Measurements from ENCODE around the gene INTS6. TPM values are rescaled to one million over a fixed set of nuclear protein-coding genes. Genes with fewer than 3 reads are reported as not detected.

INTS6 gene
- total and polyA plus RNA-seq, 2 of the 4 experiments (the other 2 are of a cell fraction): 12.9 to 42.3 TPM

GRCh38 chr13:51361106-51361505 lies 91.7 kb downstream of the INTS6 start:
- no peak overlapping the region for H3K18ac ChIP-seq (ENCODE audit: low read depth, low read length)
- no peak overlapping the region for H3K9ac ChIP-seq (ENCODE audit: low read depth, low read length)
- no peak for ATAC-seq (ENCODE audit: low read depth)
- H4K20me1 ChIP-seq (ENCODE audit: insufficient read depth, low read length): no peaks in the 10 kb centered on the region; the same call in 1 of the 2 replicates
- H3K4me1 ChIP-seq (ENCODE audit: control insufficient read depth, insufficient read depth, low read length): no peaks in the 10 kb centered on the region; the same call in 1 of the 2 replicates
- no peaks in the 10 kb centered on the region for H3K9me1 ChIP-seq (ENCODE audit: insufficient read depth, low read length)
- H2AK5ac ChIP-seq (ENCODE audit: low read depth, low read length): no peak overlapping the region
- TF ChIP-seq NFE2L2 (IDR thresholded peaks at IDR 0.05; ENCODE audit: low read depth, low read length): no peak
- TF ChIP-seq BHLHE40 (IDR thresholded peaks at IDR 0.05; ENCODE audit: low read depth, low read length): no peak
- no peak for TF ChIP-seq CTCF (conservative IDR thresholded peaks at IDR 0.05; ENCODE audit: low read depth, low read length)
- TF ChIP-seq CEBPB (IDR thresholded peaks at IDR 0.05; ENCODE audit: low read depth, low read length): no peak
- no peak for TF ChIP-seq CHD1 (IDR thresholded peaks at IDR 0.05; ENCODE audit: low read depth, low read length)
- TF ChIP-seq MAFK (IDR thresholded peaks at IDR 0.05; ENCODE audit: low read depth, low read length): no peak
- TF ChIP-seq FOS (IDR thresholded peaks at IDR 0.05; ENCODE audit: low read depth, low read length): no peak
- no peak for TF ChIP-seq RFX5 (IDR thresholded peaks at IDR 0.05; ENCODE audit: low read depth, low read length)
- TF ChIP-seq RAD21 (IDR thresholded peaks at IDR 0.05; ENCODE audit: low read length): no peak
- TF ChIP-seq POLR2A (IDR thresholded peaks at IDR 0.05; ENCODE audit: low read depth, low read length): no peak
- TF ChIP-seq MXI1 (IDR thresholded peaks at IDR 0.05; ENCODE audit: borderline replicate concordance, low read depth, low read length): no peak
- no peak for TF ChIP-seq USF2 (IDR thresholded peaks at IDR 0.05; ENCODE audit: low read depth, low read length)
- TF ChIP-seq MAZ (IDR thresholded peaks at IDR 0.05; ENCODE audit: borderline replicate concordance, low read depth, low read length): no peak
- TF ChIP-seq SMC3 (IDR thresholded peaks at IDR 0.05; ENCODE audit: low read depth, low read length): no peak
- TF ChIP-seq ELK1 (IDR thresholded peaks at IDR 0.05; ENCODE audit: borderline replicate concordance, low read depth, low read length): no peak
- no peak for TF ChIP-seq RCOR1 (IDR thresholded peaks at IDR 0.05; ENCODE audit: insufficient replicate concordance, low read length)
- H3K27me3 ChIP-seq (ENCODE audit: control insufficient read depth, insufficient read depth, low read length): no peaks in the 10 kb centered on the region
- no peak overlapping the region for H3K27ac ChIP-seq (ENCODE audit: insufficient read depth, low read length)
- in situ Hi-C loops (cut with MboI; ENCODE audit: low sequenced_read_pairs) (no loop called here), dilution Hi-C loops (cut with HindIII; ENCODE audit: low sequenced_read_pairs, unreplicated experiment) (no loop called here), intact Hi-C loops (cut with micrococcal nuclease) (no loop called here)
- no peak for DNase-seq
- 0 out of 4 replicates have a peak, but pooled peaks cover 0 to 2% of the 10 kb centered on the region in 2 experiments for H3K79me1 ChIP-seq (ENCODE audit: low read depth in 1 of 2, low read length in 2 of 2)
- H2AFZ ChIP-seq (replicated peaks; ENCODE audit: low read length, poor library complexity): no peak overlapping the region
- no peak overlapping the region for H2BK15ac ChIP-seq (ENCODE audit: low read depth, low read length)
- H3K56ac ChIP-seq (ENCODE audit: extremely low read depth, insufficient read depth, low read length): no peak overlapping the region
- H4K5ac ChIP-seq (ENCODE audit: low read depth, low read length): no peak overlapping the region
- H3K4me2 ChIP-seq (ENCODE audit: low read depth, low read length): no peak overlapping the region
- no peak overlapping the region for H3K23ac ChIP-seq (ENCODE audit: low read depth, low read length)
- H3K36me3 ChIP-seq (ENCODE audit: control insufficient read depth, insufficient read depth, low read length): peaks cover 9% of the 10 kb centered on the region
- no peak overlapping the region for H3K14ac ChIP-seq (replicated peaks; ENCODE audit: low read depth, low read length)
- no peak overlapping the region for H4K8ac ChIP-seq (ENCODE audit: low read depth in 2 of 2, low read length in 2 of 2)
- CTCF ChIA-PET: no interaction called here
- H2BK5ac ChIP-seq (ENCODE audit: low read depth, low read length, poor library complexity, severe bottlenecking): no peak overlapping the region
- no peak overlapping the region for H3K4ac ChIP-seq (ENCODE audit: low read depth, low read length)
- H2BK20ac ChIP-seq (ENCODE audit: low read depth, low read length): no peak overlapping the region
- no peaks in the 10 kb centered on the region for H3K9me3 ChIP-seq (ENCODE audit: control insufficient read depth, insufficient read depth, low read length)
- no TSS peak for BruUV-seq (replicated peaks)
- POLR2A ChIA-PET (ENCODE audit: unreplicated experiment): no interaction called here
- no peak overlapping the region for H3K4me3 ChIP-seq (ENCODE audit: insufficient read depth, low read depth, low read length)
- H4K91ac ChIP-seq (ENCODE audit: insufficient read depth, low read depth, low read length): no peak overlapping the region
- H2BK120ac ChIP-seq (ENCODE audit: low read depth, low read length): no peak overlapping the region
- no peak overlapping the region for H2AK9ac ChIP-seq (replicated peaks; ENCODE audit: low read depth, low read length, poor library complexity)
